GM23338 (cell line): ENCODE data around the gene EPS8.

ENCODE experiments used
- CREB1 ChIP-seq: fragments of 250-450 bp; sonication (Bioruptor Pico); IDR thresholded peaks from 2 replicates; pipeline ENCODE4 v1.5.0; 2020; ENCODE audit warnings: low read depth, mild to moderate bottlenecking, moderate library complexity
- CTCF ChIP-seq, 2 experiments: fragments of 200-600 bp in 1 of 2; sonication (generic) in 1 of 2; conservative IDR thresholded peaks; 2 replicates each; pipeline versions ENCODE4 v1.5.1 to v1.6.1; 2016 to 2017; ENCODE audit warnings: antibody characterized with exemption in 2 of 2, low read depth in 2 of 2, mild to moderate bottlenecking in 2 of 2, moderate library complexity in 1 of 2
- ETS1 ChIP-seq: IDR thresholded peaks from 2 replicates; pipeline ENCODE4 v1.6.1; 2016; ENCODE audit warnings: antibody characterized with exemption
- EZH2 ChIP-seq: fragments of 200-600 bp; sonication (generic); IDR thresholded peaks from one replicate; pipeline ENCODE4 v1.8.0; 2017; ENCODE audit warnings: antibody characterized with exemption, mild to moderate bottlenecking, low read depth; ENCODE audit not compliant: unreplicated experiment
- EZH2phosphoT487 ChIP-seq: fragments of 200-600 bp; sonication (generic); IDR thresholded peaks from one replicate; pipeline ENCODE4 v1.8.1; 2018; ENCODE audit warnings: antibody characterized with exemption; ENCODE audit not compliant: unreplicated experiment
- JUNB ChIP-seq: IDR thresholded peaks from one replicate; pipeline ENCODE4 v1.6.1; 2016; ENCODE audit warnings: antibody characterized with exemption; ENCODE audit not compliant: unreplicated experiment
- POLR2AphosphoS5 ChIP-seq: IDR thresholded peaks from 2 replicates; pipeline ENCODE4 v1.6.1; 2016; ENCODE audit warnings: antibody characterized with exemption, low read depth
- ZNF114 ChIP-seq: fragments of 250-450 bp; sonication (Bioruptor Pico); IDR thresholded peaks from 2 replicates; pipeline ENCODE4 v1.5.0; 2020; ENCODE audit warnings: mild to moderate bottlenecking, moderate library complexity

GRCh38 chr12:15651371-15651770, 137.8 kb downstream of the EPS8 start:
- no peak for TF ChIP-seq CTCF (conservative IDR thresholded peaks at IDR 0.05; ENCODE audit: low read depth in 2 of 2)
- TF ChIP-seq EZH2, result no peak
- TF ChIP-seq POLR2AphosphoS5, result no peak
- TF ChIP-seq CREB1, result no peak
- no peak for TF ChIP-seq EZH2phosphoT487
- no peak for TF ChIP-seq JUNB
- TF ChIP-seq ZNF114 (CRISPR knock-in tag), result no peak
- TF ChIP-seq ETS1, result no peak
